Naive thymus-derived CD8-positive, alpha-beta T cell (primary cell): Measurements from ENCODE around the gene MIER3. TPM values are rescaled to one million over a fixed set of nuclear protein-coding genes. Genes with fewer than 3 reads are reported as not detected.
"Not testable (repeated sequence)": the region's sequence is repeated elsewhere in the genome, so short reads cannot be mapped to it uniquely, and the experiment has no call there.

ENCODE experiments used
- ATAC-seq, 2 donors: fragments of 150-1000 bp; cut with Tn5 transposase in 1 of 2; sonication (Bioruptor Pico), chemical (Tn5 transposase) in 1 of 2; 1 replicate in 1 of 2; 2 replicates in 1 of 2; pipeline ENCODE4 v1.10.0; 2021; ENCODE audit warnings: mild to moderate bottlenecking in 2 of 2, moderate library complexity in 2 of 2
- POLR2A ChIA-PET: fragments of 350-600 bp; sonication (Branson Sonifier 250); formaldehyde crosslinking; loops from one replicate; lab custom pipeline; 2021; ENCODE audit warnings: antibody characterized with exemption; lab: Charles Lee
- DNase-seq, 10 donors: peaks; one replicate each; pipeline versions ENCODE4 v3.0.0 to v3.0.0-alpha.2; 2020 to 2022
- H3K27ac Mint-ChIP-seq, 10 donors: one replicate each; pipeline ENCODE4 v1.8.0; 2020 to 2022; ENCODE audit warnings: mild to moderate bottlenecking in 10 of 10, mixed read lengths in 10 of 10, moderate library complexity in 4 of 10, inconsistent platforms in 1 of 10
- H3K27me3 Mint-ChIP-seq, 5 donors: one replicate each; pipeline ENCODE4 v1.8.0; 2021 to 2022; ENCODE audit warnings: mixed read lengths in 5 of 5
- H3K36me3 Mint-ChIP-seq, 3 donors: one replicate each; pipeline ENCODE4 v1.8.0; 2020 to 2022; ENCODE audit warnings: mixed read lengths in 3 of 3, mild to moderate bottlenecking in 2 of 3, inconsistent platforms in 1 of 3
- H3K4me1 Mint-ChIP-seq, 4 donors: one replicate each; pipeline ENCODE4 v1.8.0; 2021 to 2022; ENCODE audit warnings: mixed read lengths in 4 of 4
- H3K4me3 Mint-ChIP-seq, 10 donors: one replicate each; pipeline ENCODE4 v1.8.0; 2020 to 2022; ENCODE audit warnings: mild to moderate bottlenecking in 10 of 10, mixed read lengths in 10 of 10, moderate library complexity in 6 of 10, inconsistent platforms in 1 of 10
- H3K9me3 Mint-ChIP-seq, 9 donors: one replicate each; pipeline ENCODE4 v1.8.0; 2020 to 2022; ENCODE audit warnings: mixed read lengths in 9 of 9, mild to moderate bottlenecking in 3 of 9, inconsistent platforms in 1 of 9, moderate library complexity in 1 of 9
- polyA plus RNA-seq, 3 donors: library from polyadenylated mRNA; unstranded; fragments of 300-500 nt; fragmentation: Illumina TruSeq; gene quantifications; one replicate each; pipeline ENCODE4 v1.2.3, GENCODE V29; 2021
- total RNA-seq, 8 experiments: library from RNA in 2 of 8; stranded (reverse) in 2 of 8; gene quantifications; one replicate each; pipeline ENCODE4 v1.2.3 and lab custom pipeline; 2021 to 2026

MIER3 gene
- total and polyA plus RNA-seq, 5 experiments from 2014 or later: 3.8 to 37.1 (median 10.3) TPM

GRCh38 chr5:56979968-56980367 lies 28.0 kb upstream of the MIER3 start:
- ATAC-seq (no peak), DNase-seq (no peak)
- H3K36me3 Mint-ChIP-seq: no peaks in the 10 kb centered on the region
- H3K9me3 Mint-ChIP-seq: peaks cover 0 to 2% (median 0%) of the 10 kb centered on the region in 9 donors
- POLR2A ChIA-PET: no interaction called here
- peaks cover 0 to 10% (median 9%) of the 10 kb centered on the region in 4 donors for H3K4me1 Mint-ChIP-seq
- H3K27ac Mint-ChIP-seq: no peak overlapping the region
- H3K4me3 Mint-ChIP-seq: no peak overlapping the region
- peaks cover 0 to 7% (median 3%) of the 10 kb centered on the region in 5 donors for H3K27me3 Mint-ChIP-seq

GRCh38 chr5:56979526-56979925 lies 27.6 kb upstream of the MIER3 start:
- H3K27me3 Mint-ChIP-seq, H3K9me3 Mint-ChIP-seq, POLR2A ChIA-PET, DNase-seq, ATAC-seq, H3K4me3 Mint-ChIP-seq, H3K27ac Mint-ChIP-seq, H3K36me3 Mint-ChIP-seq, H3K4me1 Mint-ChIP-seq: not testable (repeated sequence)

DNA sequence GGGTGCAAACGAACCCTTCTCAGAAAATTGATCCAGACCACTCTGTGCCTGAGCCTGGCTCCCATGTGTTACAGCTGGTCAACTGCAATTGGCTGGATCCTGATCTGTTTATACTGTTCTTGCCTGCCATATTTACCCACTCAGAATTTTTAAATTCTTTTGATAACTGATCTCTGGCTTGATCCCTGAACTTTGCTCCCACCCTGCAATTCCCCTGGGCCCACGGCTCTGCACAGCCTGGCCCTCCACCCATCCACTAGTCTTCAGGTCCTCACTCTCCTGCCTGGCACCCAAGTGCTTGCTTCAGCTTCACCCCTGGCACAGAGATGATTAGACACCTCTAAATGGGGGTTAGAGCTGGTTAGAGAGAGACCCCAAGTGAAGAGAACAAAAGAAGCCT lies 25.9 kb upstream of the MIER3 start:
- Mint-ChIP-seq H3K4me3 (no peak overlapping the region), H3K9me3 (peaks cover 0 to 2% (median 0%) of the 10 kb centered on the region in 9 donors), H3K4me1 (no peaks in the 10 kb centered on the region), H3K27me3 (peaks cover 0 to 10% (median 3%) of the 10 kb centered on the region in 5 donors), H3K36me3 (no peaks in the 10 kb centered on the region), H3K27ac (no peak overlapping the region)
- POLR2A ChIA-PET: no interaction called here
- no peak for DNase-seq
- ATAC-seq: no peak

DNA sequence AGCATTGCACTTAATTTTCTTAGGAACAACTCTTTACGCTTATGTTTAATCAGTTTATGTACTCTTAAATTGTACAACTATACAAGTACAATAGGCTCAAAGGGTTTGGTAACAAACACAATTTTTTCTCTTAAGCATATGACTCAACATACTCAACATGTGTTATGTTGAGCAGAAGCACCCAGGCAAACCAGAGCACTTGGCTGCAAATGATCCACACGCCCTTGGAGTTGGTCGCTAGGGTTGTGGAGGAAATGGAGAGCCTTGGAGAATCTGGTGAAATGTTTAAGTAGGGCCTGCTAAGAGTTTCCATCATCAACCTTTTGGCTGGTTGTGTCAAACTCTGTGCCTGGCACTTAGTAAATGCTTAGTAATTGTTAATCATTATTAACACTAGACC lies 25.1 kb upstream of the MIER3 start:
- ATAC-seq: no peak
- Mint-ChIP-seq H3K9me3 (peaks cover 0 to 2% (median 0%) of the 10 kb centered on the region in 9 donors), H3K27me3 (peaks cover 0 to 10% (median 3%) of the 10 kb centered on the region in 5 donors), H3K36me3 (no peaks in the 10 kb centered on the region), H3K4me3 (no peak overlapping the region), H3K27ac (no peak overlapping the region), H3K4me1 (no peaks in the 10 kb centered on the region)
- DNase-seq: no peak
- POLR2A ChIA-PET: no interaction called here

GRCh38 chr5:56974241-56974640 lies 22.3 kb upstream of the MIER3 start:
- Mint-ChIP-seq H3K27ac (no peak overlapping the region), H3K9me3 (peaks cover 0 to 2% (median 0%) of the 10 kb centered on the region in 9 donors), H3K4me3 (no peak overlapping the region), H3K27me3 (peaks cover 0 to 9% (median 4%) of the 10 kb centered on the region in 5 donors), H3K36me3 (no peaks in the 10 kb centered on the region), H3K4me1 (no peaks in the 10 kb centered on the region)
- DNase-seq (no peak), ATAC-seq (no peak)
- POLR2A ChIA-PET: no interaction called here

DNA sequence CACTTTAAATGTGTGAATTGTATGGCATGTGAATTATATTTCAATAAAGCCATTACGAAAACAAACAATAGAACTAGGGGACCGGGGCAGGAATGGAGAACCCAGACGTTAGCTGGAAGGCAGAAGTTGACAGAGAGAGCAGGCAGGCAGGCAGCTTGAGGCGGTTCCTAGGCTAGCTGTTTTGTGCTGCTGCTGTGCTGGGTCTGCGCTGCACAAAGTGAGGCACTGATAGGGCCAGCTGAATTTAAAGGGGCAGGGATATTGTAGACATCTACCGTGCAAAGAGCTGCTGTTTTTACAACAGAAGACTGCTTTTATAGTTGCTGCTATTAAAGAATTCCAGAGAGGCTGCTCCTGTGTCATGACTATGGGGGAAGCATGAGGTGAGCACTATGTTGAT lies 21.6 kb upstream of the MIER3 start:
- no peak overlapping the region for H3K4me3 Mint-ChIP-seq
- POLR2A ChIA-PET: no interaction called here
- ATAC-seq (no peak), DNase-seq (no peak)
- H3K9me3 Mint-ChIP-seq: peaks cover 0 to 2% (median 0%) of the 10 kb centered on the region in 9 donors
- no peaks in the 10 kb centered on the region for H3K36me3 Mint-ChIP-seq
- no peak overlapping the region for H3K27ac Mint-ChIP-seq
- peaks cover 0 to 10% (median 2%) of the 10 kb centered on the region in 5 donors for H3K27me3 Mint-ChIP-seq
- H3K4me1 Mint-ChIP-seq: no peaks in the 10 kb centered on the region

GRCh38 chr5:56971275-56971674 lies 19.4 kb upstream of the MIER3 start:
- Mint-ChIP-seq H3K4me1 (no peaks in the 10 kb centered on the region), H3K9me3 (no peaks in the 10 kb centered on the region), H3K27me3 (peaks cover 0 to 10% (median 5%) of the 10 kb centered on the region in 5 donors), H3K27ac (no peak overlapping the region), H3K4me3 (no peak overlapping the region), H3K36me3 (no peaks in the 10 kb centered on the region)
- ATAC-seq (no peak), DNase-seq (no peak)
- POLR2A ChIA-PET: interaction anchor here (0.7 kb wide), 1 partner anchor 262 kb away, joined by 3 read pairs; no protein-coding TSS in a partner anchor

- Mint-ChIP-seq H3K4me3 (no peak overlapping the region), H3K27me3 (peaks cover 20 to 47% (median 31%) of the 10 kb centered on the region in 5 donors), H3K36me3 (no peaks in the 10 kb centered on the region), H3K9me3 (no peaks in the 10 kb centered on the region), H3K27ac (no peak overlapping the region), H3K4me1 (no peaks in the 10 kb centered on the region)
- no peak for ATAC-seq
- DNase-seq: no peak
- POLR2A ChIA-PET: no interaction called here
Measured at GRCh38 chr5:56964173-56964572, 12.2 kb upstream of the MIER3 start.

DNA sequence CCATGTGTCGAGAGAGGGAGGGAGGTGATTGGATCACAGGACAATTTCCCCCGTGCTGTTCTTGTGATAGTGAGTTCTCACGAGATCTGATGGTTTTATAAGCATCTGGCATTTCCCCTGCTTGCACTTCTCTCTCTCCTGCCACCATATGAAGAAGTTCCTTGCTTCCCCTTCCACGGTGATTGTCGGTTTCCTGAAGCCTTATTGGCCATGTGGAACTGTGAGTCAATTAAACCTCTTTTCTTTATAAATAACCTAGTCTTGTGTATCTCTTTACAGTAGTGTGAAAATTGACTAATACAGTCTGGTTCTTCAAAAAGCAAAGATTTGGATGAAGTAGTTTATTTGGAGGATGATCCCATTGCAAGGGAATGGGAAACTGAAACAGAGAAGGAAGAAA lies 11.3 kb upstream of the MIER3 start:
- Mint-ChIP-seq H3K4me3 (no peak overlapping the region), H3K27me3 (peaks cover 22 to 49% (median 35%) of the 10 kb centered on the region in 5 donors), H3K36me3 (no peaks in the 10 kb centered on the region), H3K9me3 (no peaks in the 10 kb centered on the region), H3K4me1 (no peaks in the 10 kb centered on the region), H3K27ac (no peak overlapping the region)
- DNase-seq (no peak), ATAC-seq (no peak)
- POLR2A ChIA-PET: no interaction called here

GRCh38 chr5:56962286-56962685 lies 10.4 kb upstream of the MIER3 start:
- H3K27ac Mint-ChIP-seq: no peak overlapping the region
- peaks cover 20 to 56% (median 41%) of the 10 kb centered on the region in 5 donors for H3K27me3 Mint-ChIP-seq
- no peak for DNase-seq
- H3K36me3 Mint-ChIP-seq: no peaks in the 10 kb centered on the region
- POLR2A ChIA-PET: no interaction called here
- H3K4me1 Mint-ChIP-seq: no peaks in the 10 kb centered on the region
- no peaks in the 10 kb centered on the region for H3K9me3 Mint-ChIP-seq
- no peak for ATAC-seq
- H3K4me3 Mint-ChIP-seq: no peak overlapping the region

DNA sequence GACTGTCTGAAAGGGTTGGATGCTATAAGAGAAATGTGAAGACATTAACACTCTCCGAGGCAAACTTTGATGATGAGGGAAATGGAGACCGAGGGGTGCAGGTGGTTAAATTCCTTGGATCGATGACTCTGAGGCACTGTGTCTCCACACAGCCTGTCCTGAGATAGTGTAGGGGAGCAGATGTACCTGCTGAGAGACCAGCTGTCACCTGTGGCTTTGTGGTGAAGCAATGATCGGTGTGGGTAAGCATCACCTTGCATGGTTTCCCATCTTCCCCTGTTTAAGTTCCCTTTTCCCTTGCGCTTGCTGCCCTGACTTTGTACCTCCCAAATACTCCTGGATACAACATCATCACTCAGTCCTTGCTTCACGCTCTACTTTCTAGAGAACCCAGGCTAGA lies 9.8 kb upstream of the MIER3 start:
- no peak overlapping the region for H3K27ac Mint-ChIP-seq
- H3K9me3 Mint-ChIP-seq: no peaks in the 10 kb centered on the region
- H3K36me3 Mint-ChIP-seq: no peaks in the 10 kb centered on the region
- H3K4me3 Mint-ChIP-seq: no peak overlapping the region
- H3K27me3 Mint-ChIP-seq: peaks cover 19 to 57% (median 41%) of the 10 kb centered on the region in 5 donors
- no peaks in the 10 kb centered on the region for H3K4me1 Mint-ChIP-seq
- POLR2A ChIA-PET: no interaction called here
- ATAC-seq (no peak), DNase-seq (no peak)

- Mint-ChIP-seq H3K27ac (no peak overlapping the region), H3K36me3 (no peaks in the 10 kb centered on the region), H3K27me3 (peaks cover 16 to 57% (median 38%) of the 10 kb centered on the region in 5 donors), H3K4me1 (no peaks in the 10 kb centered on the region), H3K9me3 (no peaks in the 10 kb centered on the region), H3K4me3 (no peak overlapping the region)
- ATAC-seq (no peak), DNase-seq (no peak)
- POLR2A ChIA-PET: no interaction called here
Measured at GRCh38 chr5:56959326-56959725, 7.4 kb upstream of the MIER3 start.

DNA sequence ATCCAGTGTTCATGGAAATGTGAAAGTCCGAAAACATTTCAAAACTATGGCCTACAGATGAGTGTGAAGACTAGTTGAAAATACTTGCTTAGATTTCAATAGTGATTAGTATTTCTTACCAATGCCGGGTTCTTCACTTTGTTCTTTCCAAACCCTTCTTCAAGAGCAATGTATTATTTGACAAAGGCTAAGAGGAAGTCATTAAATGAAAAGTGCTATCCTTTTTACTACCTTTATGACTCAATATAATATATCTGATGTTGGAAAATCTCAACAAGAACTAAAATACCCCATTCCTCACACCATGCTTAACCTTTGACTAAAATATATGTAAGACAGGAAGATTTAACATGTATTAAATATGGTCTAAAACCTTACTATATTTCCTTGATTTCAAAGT lies 6.7 kb upstream of the MIER3 start:
- Mint-ChIP-seq H3K4me1 (no peaks in the 10 kb centered on the region), H3K27me3 (peaks cover 16 to 59% (median 38%) of the 10 kb centered on the region in 5 donors), H3K27ac (no peak overlapping the region), H3K9me3 (no peaks in the 10 kb centered on the region), H3K36me3 (no peaks in the 10 kb centered on the region), H3K4me3 (no peak overlapping the region)
- no peak for DNase-seq
- ATAC-seq: no peak
- POLR2A ChIA-PET: no interaction called here

GRCh38 chr5:56954262-56954661 lies 2.3 kb upstream of the MIER3 start:
- H3K27ac Mint-ChIP-seq: no peak overlapping the region
- peaks cover 2 to 35% (median 18%) of the 10 kb centered on the region in 5 donors for H3K27me3 Mint-ChIP-seq
- H3K9me3 Mint-ChIP-seq: no peaks in the 10 kb centered on the region

More at GRCh38 chr5:56954262-56954661, 2.3 kb upstream of the MIER3 start:
- POLR2A ChIA-PET: no interaction called here
- DNase-seq: no peak
- Mint-ChIP-seq H3K4me3 (no peak overlapping the region), H3K4me1 (peaks cover 11 to 28% (median 17%) of the 10 kb centered on the region in 4 donors), H3K36me3 (peaks cover 0 to under 1% (median 0%) of the 10 kb centered on the region in 3 donors)
- ATAC-seq: no peak
